Measurements from ENCODE around the gene CFB.
"Not testable (repeated sequence)": the region's sequence is repeated elsewhere in the genome, so short reads cannot be mapped to it uniquely, and the experiment has no call there.

DNA sequence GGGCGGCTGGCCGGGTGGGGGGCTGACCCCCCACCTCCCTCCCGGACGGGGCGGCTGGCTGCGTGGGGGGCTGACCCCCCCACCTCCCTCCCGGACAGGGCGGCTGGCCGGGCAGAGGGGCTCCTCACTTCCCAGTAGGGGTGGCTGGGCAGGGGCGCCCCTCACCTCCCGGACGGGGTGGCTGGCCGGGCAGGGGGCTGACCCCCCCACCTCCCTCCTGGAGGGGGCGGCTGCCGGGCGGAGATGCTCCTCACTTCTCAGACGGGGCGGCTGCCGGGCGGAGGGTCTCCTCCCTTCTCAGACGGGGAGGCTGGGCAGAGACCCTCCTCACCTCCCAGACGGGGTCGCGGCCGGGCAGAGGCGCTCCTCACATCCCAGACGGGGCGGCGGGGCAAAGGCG lies 30.2 kb downstream of the CFB start:
- not testable (repeated sequence) for TF ChIP-seq CTCF (IDR thresholded peaks at IDR 0.05); EP300 (IDR thresholded peaks at IDR 0.05; ENCODE audit: borderline replicate concordance in 1 of 2, low read depth in 1 of 2, low read length in 1 of 2); JUND (IDR thresholded peaks at IDR 0.05); FOSL2 (IDR thresholded peaks at IDR 0.05; ENCODE audit: borderline replicate concordance, low read depth)
- TF ChIP-seq, protein P1, sequence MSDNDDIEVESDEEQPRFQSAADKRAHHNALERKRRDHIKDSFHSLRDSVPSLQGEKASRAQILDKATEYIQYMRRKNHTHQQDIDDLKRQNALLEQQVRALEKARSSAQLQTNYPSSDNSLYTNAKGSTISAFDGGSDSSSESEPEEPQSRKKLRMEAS (IDR thresholded peaks at IDR 0.05; ENCODE audit: low read depth) = not testable (repeated sequence)
